HepG2 (cell line): ENCODE measurements around the gene CA9. TPM values are rescaled to one million over a fixed set of nuclear protein-coding genes. Genes with fewer than 3 reads are reported as not detected.

ENCODE experiments used
- BORCS8-MEF2B ChIP-seq: sonication (generic); formaldehyde crosslinking; IDR thresholded peaks from 2 replicates; pipeline ENCODE4 v1.8.0; 2022; ENCODE audit warnings: mild to moderate bottlenecking, missing genetic modification reagents
- BRCA1 ChIP-seq: sonication (generic); formaldehyde crosslinking; IDR thresholded peaks from 2 replicates; pipeline ENCODE4 v1.4.0; 2020; ENCODE audit warnings: missing genetic modification reagents
- FIP1L1 ChIP-seq: fragments of 200-400 bp; formaldehyde crosslinking; IDR thresholded peaks from 2 replicates; pipeline ENCODE4 v1.6.1; 2018; ENCODE audit warnings: low read depth, mild to moderate bottlenecking, low read length, moderate library complexity, borderline replicate concordance; ENCODE audit not compliant: insufficient read depth
- HOXD1 ChIP-seq: sonication (generic); formaldehyde crosslinking; IDR thresholded peaks from 2 replicates; pipeline ENCODE4 v1.5.0; 2020; ENCODE audit warnings: missing genetic modification reagents
- JDP2 ChIP-seq: sonication (generic); formaldehyde crosslinking; IDR thresholded peaks from 2 replicates; pipeline ENCODE4 v1.8.1; 2022; ENCODE audit warnings: missing genetic modification reagents, borderline replicate concordance
- MXI1 ChIP-seq: IDR thresholded peaks from 3 replicates; pipeline ENCODE4 v1.6.1; 2012; ENCODE audit warnings: low read depth, low read length, inconsistent platforms, borderline replicate concordance
- SIN3B ChIP-seq: fragments of 150-350 bp; IDR thresholded peaks from 2 replicates; pipeline ENCODE4 v1.6.1; 2014; ENCODE audit warnings: low read length
- TBL1XR1 ChIP-seq: fragments of 150-350 bp; IDR thresholded peaks from 2 replicates; pipeline ENCODE4 v1.6.1; 2014; ENCODE audit warnings: borderline replicate concordance, low read length; ENCODE audit not compliant: partially characterized antibody
- ZNF12 ChIP-seq: sonication (generic); formaldehyde crosslinking; IDR thresholded peaks from 2 replicates; pipeline ENCODE4 v1.5.0; 2020; ENCODE audit warnings: missing genetic modification reagents
- polyA plus RNA-seq, 8 experiments: library from polyadenylated mRNA; depleted of rRNA in 3 of 8; stranded (reverse) in 7 of 8; unstranded in 1 of 8; fragments of >200 nt; fragmentation: Illumina TruSeq in 4 of 8; extraction: Trizol in 4 of 8; gene quantifications; 2 replicates each; pipeline versions ENCODE4 v1.2.1 to v1.2.3, GENCODE V29; 2011 to 2016; ENCODE audit warnings: low read depth in 4 of 8, missing spikeins in 1 of 8, mixed read lengths in 1 of 8; ENCODE audit not compliant: insufficient read depth in 1 of 8
- total RNA-seq, 5 experiments: library from RNA; depleted of rRNA; stranded (reverse); fragments of >200 nt; fragmentation: Illumina TruSeq; extraction: Trizol; gene quantifications; 2 replicates each; pipeline ENCODE4 v1.2.3, GENCODE V29; 2016; ENCODE audit warnings: low read depth in 1 of 5
- TF ChIP-seq, protein P1 (sequence below): sonication (generic); formaldehyde crosslinking; IDR thresholded peaks from 2 replicates; pipeline ENCODE4 v1.4.0; 2020; ENCODE audit warnings: missing genetic modification reagents
- TF ChIP-seq, protein P2 (sequence below): sonication (generic); formaldehyde crosslinking; IDR thresholded peaks from 2 replicates; pipeline ENCODE4 v1.5.0; 2020; ENCODE audit warnings: missing genetic modification reagents
- TF ChIP-seq, protein P3 (sequence below): sonication (generic); formaldehyde crosslinking; IDR thresholded peaks from 2 replicates; pipeline ENCODE4 v1.4.0; 2020; ENCODE audit warnings: missing genetic modification reagents
- TF ChIP-seq, protein P4 (sequence below): sonication (generic); formaldehyde crosslinking; IDR thresholded peaks from 2 replicates; pipeline ENCODE4 v1.4.0; 2020; ENCODE audit warnings: missing genetic modification reagents, mild to moderate bottlenecking, borderline replicate concordance
- TF ChIP-seq, protein P5 (sequence below): sonication (generic); formaldehyde crosslinking; IDR thresholded peaks from 2 replicates; pipeline ENCODE4 v1.9.0; 2021; ENCODE audit warnings: missing genetic modification reagents, borderline replicate concordance

The CA9 gene
- total and polyA plus RNA-seq, 2 of the 13 experiments (the other 11 are each of a cell fraction or from before 2014, with no cell fraction given) = 0.13 to 152 TPM

DNA sequence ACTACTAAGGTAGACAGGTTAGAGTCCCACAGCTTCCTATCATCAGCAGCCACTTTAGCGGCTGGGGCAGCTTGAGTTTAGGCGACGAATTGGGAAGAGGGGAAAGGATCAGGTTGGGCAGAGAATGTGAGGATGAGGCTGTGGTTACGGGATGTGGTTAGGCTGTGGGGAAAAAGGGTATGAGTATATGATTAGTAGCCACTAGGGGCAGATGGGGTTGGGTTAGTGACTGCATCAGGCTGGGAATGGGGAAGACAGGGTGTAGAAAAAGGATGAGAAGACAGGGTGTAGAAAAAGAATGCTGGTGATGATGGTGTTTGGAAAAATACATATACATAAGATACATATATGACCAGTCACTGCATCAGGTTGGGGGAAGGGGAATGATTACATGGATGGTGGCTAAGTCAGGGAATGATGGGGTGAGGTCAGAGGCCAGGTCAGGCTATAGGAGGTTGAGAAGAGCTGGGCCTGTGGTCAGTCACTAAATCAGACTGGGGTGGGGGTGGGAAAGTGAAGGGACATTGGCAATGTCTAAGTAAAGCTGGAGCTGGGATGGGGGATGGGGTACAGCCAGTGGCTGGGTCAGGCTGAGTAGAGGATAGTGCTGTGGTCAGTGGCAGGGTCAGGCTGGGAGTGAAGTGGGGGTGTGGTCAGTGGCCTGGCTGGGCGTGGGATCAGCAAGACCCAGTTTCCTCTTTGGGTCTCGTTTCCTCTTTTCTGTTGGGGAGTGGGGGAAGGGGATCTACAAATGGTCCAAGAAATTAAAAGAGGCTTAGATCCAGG is 56.2 kb downstream of the CA9 start (continued):
- TF ChIP-seq, protein P1, sequence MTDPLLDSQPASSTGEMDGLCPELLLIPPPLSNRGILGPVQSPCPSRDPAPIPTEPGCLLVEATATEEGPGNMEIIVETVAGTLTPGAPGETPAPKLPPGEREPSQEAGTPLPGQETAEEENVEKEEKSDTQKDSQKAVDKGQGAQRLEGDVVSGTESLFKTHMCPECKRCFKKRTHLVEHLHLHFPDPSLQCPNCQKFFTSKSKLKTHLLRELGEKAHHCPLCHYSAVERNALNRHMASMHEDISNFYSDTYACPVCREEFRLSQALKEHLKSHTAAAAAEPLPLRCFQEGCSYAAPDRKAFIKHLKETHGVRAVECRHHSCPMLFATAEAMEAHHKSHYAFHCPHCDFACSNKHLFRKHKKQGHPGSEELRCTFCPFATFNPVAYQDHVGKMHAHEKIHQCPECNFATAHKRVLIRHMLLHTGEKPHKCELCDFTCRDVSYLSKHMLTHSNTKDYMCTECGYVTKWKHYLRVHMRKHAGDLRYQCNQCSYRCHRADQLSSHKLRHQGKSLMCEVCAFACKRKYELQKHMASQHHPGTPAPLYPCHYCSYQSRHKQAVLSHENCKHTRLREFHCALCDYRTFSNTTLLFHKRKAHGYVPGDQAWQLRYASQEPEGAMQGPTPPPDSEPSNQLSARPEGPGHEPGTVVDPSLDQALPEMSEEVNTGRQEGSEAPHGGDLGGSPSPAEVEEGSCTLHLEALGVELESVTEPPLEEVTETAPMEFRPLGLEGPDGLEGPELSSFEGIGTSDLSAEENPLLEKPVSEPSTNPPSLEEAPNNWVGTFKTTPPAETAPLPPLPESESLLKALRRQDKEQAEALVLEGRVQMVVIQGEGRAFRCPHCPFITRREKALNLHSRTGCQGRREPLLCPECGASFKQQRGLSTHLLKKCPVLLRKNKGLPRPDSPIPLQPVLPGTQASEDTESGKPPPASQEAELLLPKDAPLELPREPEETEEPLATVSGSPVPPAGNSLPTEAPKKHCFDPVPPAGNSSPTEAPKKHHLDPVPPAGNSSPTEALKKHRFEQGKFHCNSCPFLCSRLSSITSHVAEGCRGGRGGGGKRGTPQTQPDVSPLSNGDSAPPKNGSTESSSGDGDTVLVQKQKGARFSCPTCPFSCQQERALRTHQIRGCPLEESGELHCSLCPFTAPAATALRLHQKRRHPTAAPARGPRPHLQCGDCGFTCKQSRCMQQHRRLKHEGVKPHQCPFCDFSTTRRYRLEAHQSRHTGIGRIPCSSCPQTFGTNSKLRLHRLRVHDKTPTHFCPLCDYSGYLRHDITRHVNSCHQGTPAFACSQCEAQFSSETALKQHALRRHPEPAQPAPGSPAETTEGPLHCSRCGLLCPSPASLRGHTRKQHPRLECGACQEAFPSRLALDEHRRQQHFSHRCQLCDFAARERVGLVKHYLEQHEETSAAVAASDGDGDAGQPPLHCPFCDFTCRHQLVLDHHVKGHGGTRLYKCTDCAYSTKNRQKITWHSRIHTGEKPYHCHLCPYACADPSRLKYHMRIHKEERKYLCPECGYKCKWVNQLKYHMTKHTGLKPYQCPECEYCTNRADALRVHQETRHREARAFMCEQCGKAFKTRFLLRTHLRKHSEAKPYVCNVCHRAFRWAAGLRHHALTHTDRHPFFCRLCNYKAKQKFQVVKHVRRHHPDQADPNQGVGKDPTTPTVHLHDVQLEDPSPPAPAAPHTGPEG (CRISPR knock-in tag) = no peak
- no peak for TF ChIP-seq FIP1L1
- no peak for TF ChIP-seq SIN3B
- no peak for TF ChIP-seq TBL1XR1
- no peak for TF ChIP-seq JDP2 (CRISPR knock-in tag)
- TF ChIP-seq, protein P2, sequence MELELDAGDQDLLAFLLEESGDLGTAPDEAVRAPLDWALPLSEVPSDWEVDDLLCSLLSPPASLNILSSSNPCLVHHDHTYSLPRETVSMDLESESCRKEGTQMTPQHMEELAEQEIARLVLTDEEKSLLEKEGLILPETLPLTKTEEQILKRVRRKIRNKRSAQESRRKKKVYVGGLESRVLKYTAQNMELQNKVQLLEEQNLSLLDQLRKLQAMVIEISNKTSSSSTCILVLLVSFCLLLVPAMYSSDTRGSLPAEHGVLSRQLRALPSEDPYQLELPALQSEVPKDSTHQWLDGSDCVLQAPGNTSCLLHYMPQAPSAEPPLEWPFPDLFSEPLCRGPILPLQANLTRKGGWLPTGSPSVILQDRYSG (CRISPR knock-in tag) = no peak
- TF ChIP-seq BRCA1 (CRISPR knock-in tag) = no peak
- TF ChIP-seq, protein P3, sequence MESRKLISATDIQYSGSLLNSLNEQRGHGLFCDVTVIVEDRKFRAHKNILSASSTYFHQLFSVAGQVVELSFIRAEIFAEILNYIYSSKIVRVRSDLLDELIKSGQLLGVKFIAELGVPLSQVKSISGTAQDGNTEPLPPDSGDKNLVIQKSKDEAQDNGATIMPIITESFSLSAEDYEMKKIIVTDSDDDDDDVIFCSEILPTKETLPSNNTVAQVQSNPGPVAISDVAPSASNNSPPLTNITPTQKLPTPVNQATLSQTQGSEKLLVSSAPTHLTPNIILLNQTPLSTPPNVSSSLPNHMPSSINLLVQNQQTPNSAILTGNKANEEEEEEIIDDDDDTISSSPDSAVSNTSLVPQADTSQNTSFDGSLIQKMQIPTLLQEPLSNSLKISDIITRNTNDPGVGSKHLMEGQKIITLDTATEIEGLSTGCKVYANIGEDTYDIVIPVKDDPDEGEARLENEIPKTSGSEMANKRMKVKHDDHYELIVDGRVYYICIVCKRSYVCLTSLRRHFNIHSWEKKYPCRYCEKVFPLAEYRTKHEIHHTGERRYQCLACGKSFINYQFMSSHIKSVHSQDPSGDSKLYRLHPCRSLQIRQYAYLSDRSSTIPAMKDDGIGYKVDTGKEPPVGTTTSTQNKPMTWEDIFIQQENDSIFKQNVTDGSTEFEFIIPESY (CRISPR knock-in tag) = peak; percentile 86
- TF ChIP-seq, protein P4, sequence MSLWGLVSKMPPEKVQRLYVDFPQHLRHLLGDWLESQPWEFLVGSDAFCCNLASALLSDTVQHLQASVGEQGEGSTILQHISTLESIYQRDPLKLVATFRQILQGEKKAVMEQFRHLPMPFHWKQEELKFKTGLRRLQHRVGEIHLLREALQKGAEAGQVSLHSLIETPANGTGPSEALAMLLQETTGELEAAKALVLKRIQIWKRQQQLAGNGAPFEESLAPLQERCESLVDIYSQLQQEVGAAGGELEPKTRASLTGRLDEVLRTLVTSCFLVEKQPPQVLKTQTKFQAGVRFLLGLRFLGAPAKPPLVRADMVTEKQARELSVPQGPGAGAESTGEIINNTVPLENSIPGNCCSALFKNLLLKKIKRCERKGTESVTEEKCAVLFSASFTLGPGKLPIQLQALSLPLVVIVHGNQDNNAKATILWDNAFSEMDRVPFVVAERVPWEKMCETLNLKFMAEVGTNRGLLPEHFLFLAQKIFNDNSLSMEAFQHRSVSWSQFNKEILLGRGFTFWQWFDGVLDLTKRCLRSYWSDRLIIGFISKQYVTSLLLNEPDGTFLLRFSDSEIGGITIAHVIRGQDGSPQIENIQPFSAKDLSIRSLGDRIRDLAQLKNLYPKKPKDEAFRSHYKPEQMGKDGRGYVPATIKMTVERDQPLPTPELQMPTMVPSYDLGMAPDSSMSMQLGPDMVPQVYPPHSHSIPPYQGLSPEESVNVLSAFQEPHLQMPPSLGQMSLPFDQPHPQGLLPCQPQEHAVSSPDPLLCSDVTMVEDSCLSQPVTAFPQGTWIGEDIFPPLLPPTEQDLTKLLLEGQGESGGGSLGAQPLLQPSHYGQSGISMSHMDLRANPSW = no peak
- TF ChIP-seq, protein P5, sequence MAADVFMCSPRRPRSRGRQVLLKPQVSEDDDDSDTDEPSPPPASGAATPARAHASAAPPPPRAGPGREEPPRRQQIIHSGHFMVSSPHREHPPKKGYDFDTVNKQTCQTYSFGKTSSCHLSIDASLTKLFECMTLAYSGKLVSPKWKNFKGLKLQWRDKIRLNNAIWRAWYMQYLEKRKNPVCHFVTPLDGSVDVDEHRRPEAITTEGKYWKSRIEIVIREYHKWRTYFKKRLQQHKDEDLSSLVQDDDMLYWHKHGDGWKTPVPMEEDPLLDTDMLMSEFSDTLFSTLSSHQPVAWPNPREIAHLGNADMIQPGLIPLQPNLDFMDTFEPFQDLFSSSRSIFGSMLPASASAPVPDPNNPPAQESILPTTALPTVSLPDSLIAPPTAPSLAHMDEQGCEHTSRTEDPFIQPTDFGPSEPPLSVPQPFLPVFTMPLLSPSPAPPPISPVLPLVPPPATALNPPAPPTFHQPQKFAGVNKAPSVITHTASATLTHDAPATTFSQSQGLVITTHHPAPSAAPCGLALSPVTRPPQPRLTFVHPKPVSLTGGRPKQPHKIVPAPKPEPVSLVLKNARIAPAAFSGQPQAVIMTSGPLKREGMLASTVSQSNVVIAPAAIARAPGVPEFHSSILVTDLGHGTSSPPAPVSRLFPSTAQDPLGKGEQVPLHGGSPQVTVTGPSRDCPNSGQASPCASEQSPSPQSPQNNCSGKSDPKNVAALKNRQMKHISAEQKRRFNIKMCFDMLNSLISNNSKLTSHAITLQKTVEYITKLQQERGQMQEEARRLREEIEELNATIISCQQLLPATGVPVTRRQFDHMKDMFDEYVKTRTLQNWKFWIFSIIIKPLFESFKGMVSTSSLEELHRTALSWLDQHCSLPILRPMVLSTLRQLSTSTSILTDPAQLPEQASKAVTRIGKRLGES (CRISPR knock-in tag) = no peak
- peak; percentile 88; the same call in 1 of the 2 replicates for TF ChIP-seq ZNF12 (CRISPR knock-in tag)
- TF ChIP-seq HOXD1 (CRISPR knock-in tag) = no peak
- no peak for TF ChIP-seq BORCS8-MEF2B (CRISPR knock-in tag)
- TF ChIP-seq MXI1 = no peak
